ENCODE measurements around the gene INPP5K.
"Not testable (repeated sequence)": the region's sequence is repeated elsewhere in the genome, so short reads cannot be mapped to it uniquely, and the experiment has no call there.

INPP5K gene

DNA sequence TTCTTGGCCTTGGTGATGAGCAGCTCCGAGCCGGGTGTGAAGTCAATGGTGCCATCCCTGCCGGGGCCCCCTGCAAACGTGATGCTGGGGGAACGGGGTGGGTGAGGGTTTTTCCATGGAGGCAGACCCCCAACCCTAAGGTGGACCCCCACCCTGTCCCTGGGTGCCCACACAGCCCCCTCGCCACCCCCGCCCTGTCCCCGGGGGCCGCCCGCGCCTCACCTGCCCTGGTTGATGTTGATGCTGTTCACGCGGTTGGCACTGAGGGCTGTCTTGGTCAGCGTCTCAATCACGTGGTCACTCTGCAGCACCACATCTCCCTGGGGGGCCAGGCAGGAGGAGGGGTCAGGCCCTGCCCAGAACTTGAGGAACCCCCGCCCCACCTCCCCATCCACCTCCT is 49.2 kb downstream of the INPP5K start:
- Histone ChIP-seq H3K9ac (ENCODE audit: low read depth in 1 of 2, low read length in 2 of 2) (no peak overlapping the region), H3K36me3 (ENCODE audit: control insufficient read depth in 1 of 2, insufficient read depth in 2 of 2, low read length in 2 of 2) (peaks cover 31 to 56% of the 10 kb centered on the region in 2 donors), H3K4me1 (ENCODE audit: control insufficient read depth in 1 of 2, insufficient read depth in 2 of 2, low read length in 2 of 2) (peaks cover 10 to 13% of the 10 kb centered on the region in 2 donors), H3K27ac (ENCODE audit: low read depth, low read length) (no peak overlapping the region), H3K9me3 (ENCODE audit: control insufficient read depth in 1 of 2, low read length in 2 of 2) (no peaks in the 10 kb centered on the region), H3K27me3 (ENCODE audit: control insufficient read depth in 1 of 2, insufficient read depth in 2 of 2, low read length in 2 of 2) (no peaks in the 10 kb centered on the region), H3K4me3 (ENCODE audit: low read depth in 1 of 2, low read length in 2 of 2) (no peak overlapping the region)

DNA sequence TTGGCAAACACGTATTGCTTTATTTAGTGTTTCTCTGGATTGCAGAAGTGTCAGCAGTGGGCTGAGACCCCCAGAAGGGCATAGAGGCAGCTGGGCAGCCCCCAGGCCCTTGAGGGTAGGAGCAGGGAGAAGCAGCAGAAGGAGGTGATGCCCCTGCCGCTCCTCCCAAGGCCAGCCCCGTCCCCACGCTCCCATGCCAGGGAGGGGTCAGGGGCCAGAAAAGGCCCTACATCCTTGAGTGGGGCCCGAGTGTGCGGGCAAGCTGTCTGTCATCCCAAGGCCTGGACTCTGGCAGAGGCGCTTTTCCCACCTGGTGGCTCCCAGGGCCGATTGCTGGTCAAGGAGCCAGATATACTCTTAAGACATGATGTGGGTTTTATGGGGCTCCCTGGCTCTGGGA is 52.2 kb downstream of the INPP5K start:
- no peak overlapping the region for H3K27ac ChIP-seq (ENCODE audit: low read depth, low read length)
- H3K9me3 ChIP-seq (ENCODE audit: control insufficient read depth in 1 of 2, low read length in 2 of 2), result no peaks in the 10 kb centered on the region
- peaks cover 16 to 35% of the 10 kb centered on the region in 2 donors for H3K36me3 ChIP-seq (ENCODE audit: control insufficient read depth in 1 of 2, insufficient read depth in 2 of 2, low read length in 2 of 2)
- H3K4me1 ChIP-seq (ENCODE audit: control insufficient read depth in 1 of 2, insufficient read depth in 2 of 2, low read length in 2 of 2), result peaks cover 25 to 29% of the 10 kb centered on the region in 2 donors
- H3K9ac ChIP-seq (ENCODE audit: low read depth in 1 of 2, low read length in 2 of 2), result no peak overlapping the region
- H3K27me3 ChIP-seq (ENCODE audit: control insufficient read depth in 1 of 2, insufficient read depth in 2 of 2, low read length in 2 of 2), result no peaks in the 10 kb centered on the region
- no peak overlapping the region for H3K4me3 ChIP-seq (ENCODE audit: low read depth in 1 of 2, low read length in 2 of 2)

DNA sequence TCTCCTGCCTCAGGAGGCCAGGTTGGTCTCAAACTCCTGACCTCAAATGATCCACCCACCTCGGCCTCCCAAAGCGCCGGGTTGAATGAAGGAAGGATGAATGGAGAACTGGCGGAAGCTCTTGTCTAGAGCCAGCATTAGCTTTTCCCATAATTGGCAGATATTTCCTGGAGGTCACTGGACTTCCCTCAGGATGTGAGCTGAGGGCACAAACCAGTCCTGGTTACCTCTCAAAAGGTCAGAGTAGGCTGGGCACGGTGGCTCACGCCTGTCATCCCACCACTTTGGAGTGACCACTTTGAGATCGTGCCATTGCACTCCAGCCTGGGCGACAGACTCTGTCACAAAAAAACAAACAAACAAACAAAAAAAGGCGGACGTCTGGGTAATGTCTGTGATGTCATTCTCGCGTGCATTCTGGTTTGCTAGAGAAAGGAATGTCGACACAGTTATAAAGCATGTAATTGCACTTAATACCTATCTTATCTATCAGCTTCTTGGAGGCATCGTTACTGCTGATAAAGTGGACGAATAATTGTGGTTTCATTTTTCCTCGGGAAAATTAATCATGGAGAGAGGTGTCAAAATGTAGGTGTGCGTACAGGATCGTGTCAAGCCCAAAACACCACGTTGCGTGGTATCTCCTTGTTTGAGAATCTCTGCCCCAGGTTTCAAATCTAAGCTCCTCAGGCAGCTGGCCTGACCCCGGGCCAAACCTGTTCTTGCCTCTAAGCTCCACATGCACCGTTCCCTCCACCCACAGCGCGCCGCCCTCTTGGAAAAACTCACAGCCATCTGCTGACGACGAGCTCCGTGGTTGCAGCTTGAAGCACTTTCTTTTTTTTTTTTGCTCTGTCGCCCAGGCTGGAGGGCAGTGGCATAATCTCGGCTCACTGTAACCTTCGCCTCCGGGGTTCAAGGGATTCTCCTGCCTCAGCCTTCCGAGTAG is 54.0 kb downstream of the INPP5K start:
- H3K36me3 ChIP-seq (ENCODE audit: control insufficient read depth in 1 of 2, insufficient read depth in 2 of 2, low read length in 2 of 2), result peaks cover 5 to 20% of the 10 kb centered on the region in 2 donors
- no peaks in the 10 kb centered on the region for H3K27me3 ChIP-seq (ENCODE audit: control insufficient read depth in 1 of 2, insufficient read depth in 2 of 2, low read length in 2 of 2)
- H3K4me3 ChIP-seq (ENCODE audit: low read depth in 1 of 2, low read length in 2 of 2), result peak overlapping the region; percentile 43 to 49
- no peak overlapping the region for H3K9ac ChIP-seq (ENCODE audit: low read depth in 1 of 2, low read length in 2 of 2)
- H3K9me3 ChIP-seq (ENCODE audit: control insufficient read depth in 1 of 2, low read length in 2 of 2), result no peaks in the 10 kb centered on the region
- H3K27ac ChIP-seq (ENCODE audit: low read depth, low read length), result no peak overlapping the region
- H3K4me1 ChIP-seq (ENCODE audit: control insufficient read depth in 1 of 2, insufficient read depth in 2 of 2, low read length in 2 of 2), result peaks cover 21 to 29% of the 10 kb centered on the region in 2 donors

DNA sequence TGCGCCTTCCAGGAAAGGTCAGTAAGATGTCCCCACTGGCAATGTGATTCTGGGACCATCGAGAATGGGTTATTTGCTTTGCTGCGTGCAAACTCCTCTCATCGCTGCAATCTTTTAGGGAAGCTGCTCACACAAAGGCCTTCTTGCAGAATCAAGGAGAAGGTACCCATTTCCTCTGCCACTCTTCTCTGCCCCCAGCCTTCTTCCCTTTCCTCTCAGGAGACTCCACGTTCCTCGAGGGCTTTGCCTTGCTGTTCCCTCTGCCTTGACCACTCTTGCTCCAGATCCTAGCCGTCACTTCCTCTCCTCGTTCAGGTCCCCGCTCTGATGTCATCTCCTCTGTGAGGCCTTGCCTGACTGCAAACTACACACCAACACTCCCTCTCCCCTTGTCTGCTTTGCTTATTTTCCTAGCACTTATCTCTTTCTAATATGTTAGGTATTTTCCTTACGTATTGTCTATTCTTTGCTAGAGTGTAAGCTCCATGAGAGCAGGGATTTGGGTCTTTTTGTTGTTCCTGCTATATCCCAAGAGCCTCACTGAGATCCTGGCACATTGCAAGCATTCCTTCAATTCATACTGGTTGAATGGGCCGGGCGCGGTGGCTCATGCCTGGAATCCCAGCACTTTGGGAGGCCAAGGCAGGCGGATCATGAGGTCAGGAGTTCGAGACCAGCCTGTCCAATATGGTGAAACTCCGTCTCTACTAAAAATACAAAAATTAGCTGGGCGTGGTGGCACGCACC is 55.0 kb downstream of the INPP5K start:
- no peak overlapping the region for H3K27ac ChIP-seq (ENCODE audit: low read depth, low read length)
- no peak overlapping the region for H3K4me3 ChIP-seq (ENCODE audit: low read depth in 1 of 2, low read length in 2 of 2)
- H3K27me3 ChIP-seq (ENCODE audit: control insufficient read depth in 1 of 2, insufficient read depth in 2 of 2, low read length in 2 of 2), result no peaks in the 10 kb centered on the region
- H3K9ac ChIP-seq (ENCODE audit: low read depth in 1 of 2, low read length in 2 of 2), result no peak overlapping the region
- H3K9me3 ChIP-seq (ENCODE audit: control insufficient read depth in 1 of 2, low read length in 2 of 2), result no peaks in the 10 kb centered on the region
- peaks cover 21 to 33% of the 10 kb centered on the region in 2 donors for H3K4me1 ChIP-seq (ENCODE audit: control insufficient read depth in 1 of 2, insufficient read depth in 2 of 2, low read length in 2 of 2)
- H3K36me3 ChIP-seq (ENCODE audit: control insufficient read depth in 1 of 2, insufficient read depth in 2 of 2, low read length in 2 of 2), result peaks cover 5 to 14% of the 10 kb centered on the region in 2 donors

DNA sequence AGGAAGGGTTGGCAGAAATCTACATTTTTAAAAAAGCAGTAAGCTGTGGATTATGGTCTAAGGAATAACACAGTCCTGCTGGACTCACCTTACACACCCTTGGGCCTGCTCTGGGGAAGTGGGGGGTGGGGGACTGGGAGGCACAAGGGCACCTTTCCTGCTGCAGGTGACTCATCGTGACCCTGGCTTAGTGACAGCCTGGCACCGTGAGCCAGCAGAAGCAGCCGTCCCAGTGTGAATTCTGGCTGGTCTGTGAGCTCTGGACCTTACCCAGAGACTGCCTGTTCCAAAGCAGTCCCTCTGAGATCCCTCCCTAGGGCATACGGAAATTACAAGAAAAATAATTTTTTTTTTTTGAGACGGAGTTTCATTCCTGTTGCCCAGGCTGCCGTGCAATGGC is 56.2 kb downstream of the INPP5K start:
- H3K27ac ChIP-seq (ENCODE audit: low read depth, low read length), result peak overlapping the region; percentile 44
- peak overlapping the region; percentile 6 to 41 for H3K9ac ChIP-seq (ENCODE audit: low read depth in 1 of 2, low read length in 2 of 2)

DNA sequence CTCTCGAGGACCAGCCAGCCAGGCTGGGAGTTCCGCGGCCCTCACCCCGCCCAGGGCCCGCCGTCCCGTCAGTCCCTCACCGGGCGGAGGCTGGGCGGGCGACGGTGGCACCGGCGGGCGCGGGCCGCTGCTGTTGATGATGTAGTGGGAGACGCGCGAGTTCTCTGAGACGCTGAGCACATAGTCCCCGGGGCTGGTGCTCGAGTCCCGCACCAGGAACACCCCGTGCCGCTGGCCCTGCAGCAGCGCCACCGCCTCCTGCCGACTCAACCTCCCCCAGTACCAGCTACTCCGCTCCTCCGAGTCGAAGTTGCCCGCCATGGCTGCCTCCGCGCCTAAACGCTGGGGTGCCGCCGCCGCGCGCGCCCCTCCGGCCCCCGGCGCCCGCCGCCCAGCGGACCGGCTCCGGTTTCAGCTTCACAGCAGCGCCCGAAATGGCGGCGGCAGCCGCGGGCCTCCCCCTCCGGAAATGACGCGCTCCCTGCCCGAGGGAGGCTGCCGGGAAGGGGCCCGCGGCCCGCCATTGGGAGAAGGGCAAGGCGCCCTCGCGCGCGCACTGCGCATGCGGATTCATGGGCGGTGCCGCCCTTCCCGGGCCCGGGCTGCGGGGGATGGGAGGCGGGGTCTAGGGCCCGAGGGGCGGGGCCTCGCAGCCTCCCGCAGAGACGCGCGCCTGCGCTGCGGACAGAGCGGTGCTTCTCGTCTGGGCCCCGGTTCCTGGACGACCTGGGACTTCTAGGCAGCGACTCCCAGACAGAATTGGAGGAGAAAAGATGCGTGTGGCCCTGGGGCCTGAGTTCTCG is 60.4 kb downstream of the INPP5K start, which contains the start of gene CRK:
Gene CRK (minus strand): TSS at position 436 of the 803 bp plus-strand sequence. CDS start 115 bp downstream, at position 321.
- Histone ChIP-seq H3K27me3 (ENCODE audit: control insufficient read depth in 1 of 2, insufficient read depth in 2 of 2, low read length in 2 of 2) (no peaks in the 10 kb centered on the region), H3K9me3 (ENCODE audit: control insufficient read depth in 1 of 2, low read length in 2 of 2) (no peaks in the 10 kb centered on the region), H3K4me1 (ENCODE audit: control insufficient read depth in 1 of 2, insufficient read depth in 2 of 2, low read length in 2 of 2) (peaks cover 24 to 38% of the 10 kb centered on the region in 2 donors), H3K36me3 (ENCODE audit: control insufficient read depth in 1 of 2, insufficient read depth in 2 of 2, low read length in 2 of 2) (no peaks in the 10 kb centered on the region), H3K4me3 (ENCODE audit: low read depth in 1 of 2, low read length in 2 of 2) (peak within 1 kb of the TSS; percentile 77 to 89), H3K27ac (ENCODE audit: low read depth, low read length) (peak within 1 kb of the TSS; percentile 97), H3K9ac (ENCODE audit: low read depth in 1 of 2, low read length in 2 of 2) (peak within 1 kb of the TSS; percentile 82 to 90)

More for the DNA sequence above, 56.2 kb downstream of the INPP5K start:
- peak overlapping the region in 1 of 2 donors; percentile 21 for H3K4me3 ChIP-seq (ENCODE audit: low read depth in 1 of 2, low read length in 2 of 2)
- peaks cover 3 to 5% of the 10 kb centered on the region in 2 donors for H3K36me3 ChIP-seq (ENCODE audit: control insufficient read depth in 1 of 2, insufficient read depth in 2 of 2, low read length in 2 of 2)
- no peaks in the 10 kb centered on the region for H3K9me3 ChIP-seq (ENCODE audit: control insufficient read depth in 1 of 2, low read length in 2 of 2)
- H3K27me3 ChIP-seq (ENCODE audit: control insufficient read depth in 1 of 2, insufficient read depth in 2 of 2, low read length in 2 of 2), result no peaks in the 10 kb centered on the region
- H3K4me1 ChIP-seq (ENCODE audit: control insufficient read depth in 1 of 2, insufficient read depth in 2 of 2, low read length in 2 of 2), result peaks cover 21 to 35% of the 10 kb centered on the region in 2 donors

DNA sequence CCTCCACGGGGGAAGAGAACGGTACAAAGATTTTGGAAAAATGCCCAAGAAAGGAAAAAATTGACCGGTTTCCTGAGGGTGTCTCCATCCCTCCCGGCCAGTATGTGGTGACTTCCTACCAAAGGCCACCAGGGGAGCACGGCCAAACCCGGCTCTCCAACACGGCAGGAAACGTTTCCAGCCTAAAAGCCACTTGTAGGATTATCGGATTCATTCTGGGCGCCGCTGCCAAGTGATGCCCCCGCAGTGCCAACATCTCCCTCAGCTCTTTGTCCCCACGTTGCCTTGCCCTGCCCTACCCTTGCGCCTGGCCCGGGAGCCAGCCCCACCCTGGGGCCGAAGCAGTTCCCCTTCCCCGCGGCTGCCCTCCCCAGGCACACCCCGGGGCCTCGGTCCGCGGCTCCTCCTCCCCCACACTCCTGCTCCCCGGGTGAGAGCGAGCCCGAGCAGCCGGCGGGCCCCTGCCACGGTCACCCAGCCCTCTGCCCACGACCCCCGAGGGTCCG is 61.1 kb downstream of the INPP5K start:
- Histone ChIP-seq H3K4me1 (ENCODE audit: control insufficient read depth in 1 of 2, insufficient read depth in 2 of 2, low read length in 2 of 2) (peaks cover 24 to 37% of the 10 kb centered on the region in 2 donors), H3K4me3 (ENCODE audit: low read depth in 1 of 2, low read length in 2 of 2) (peak overlapping the region; percentile 77 to 89), H3K27ac (ENCODE audit: low read depth, low read length) (peak overlapping the region; percentile 97), H3K27me3 (ENCODE audit: control insufficient read depth in 1 of 2, insufficient read depth in 2 of 2, low read length in 2 of 2) (no peaks in the 10 kb centered on the region), H3K36me3 (ENCODE audit: control insufficient read depth in 1 of 2, insufficient read depth in 2 of 2, low read length in 2 of 2) (no peaks in the 10 kb centered on the region), H3K9me3 (ENCODE audit: control insufficient read depth in 1 of 2, low read length in 2 of 2) (no peaks in the 10 kb centered on the region), H3K9ac (ENCODE audit: low read depth in 1 of 2, low read length in 2 of 2) (peak overlapping the region; percentile 82 to 90)

DNA sequence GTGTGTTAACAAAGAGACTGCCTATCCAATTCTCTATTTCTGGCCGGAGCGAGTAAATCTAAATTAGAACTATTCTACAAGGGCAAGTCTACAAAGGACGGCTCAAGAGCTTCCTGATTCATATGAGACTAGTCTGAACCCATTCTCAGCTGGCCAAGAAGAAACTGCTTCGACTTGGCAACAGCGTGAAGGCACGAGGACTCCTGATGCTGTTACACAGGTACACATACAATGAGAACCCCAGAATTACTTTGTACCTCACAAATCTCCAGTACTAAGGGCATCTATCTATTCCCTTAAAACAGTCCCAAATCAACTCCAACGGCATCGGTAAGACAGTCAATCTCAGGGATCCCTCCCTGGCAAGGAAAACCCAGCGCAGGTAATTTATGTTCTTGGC is 61.9 kb downstream of the INPP5K start:
- Histone ChIP-seq H3K36me3 (ENCODE audit: control insufficient read depth in 1 of 2, insufficient read depth in 2 of 2, low read length in 2 of 2) (no peaks in the 10 kb centered on the region), H3K27me3 (ENCODE audit: control insufficient read depth in 1 of 2, insufficient read depth in 2 of 2, low read length in 2 of 2) (no peaks in the 10 kb centered on the region), H3K27ac (ENCODE audit: low read depth, low read length) (no peak overlapping the region), H3K4me3 (ENCODE audit: low read depth in 1 of 2, low read length in 2 of 2) (peak overlapping the region; percentile 77 to 89), H3K9ac (ENCODE audit: low read depth in 1 of 2, low read length in 2 of 2) (peak overlapping the region; percentile 82 to 90), H3K9me3 (ENCODE audit: control insufficient read depth in 1 of 2, low read length in 2 of 2) (no peaks in the 10 kb centered on the region), H3K4me1 (ENCODE audit: control insufficient read depth in 1 of 2, insufficient read depth in 2 of 2, low read length in 2 of 2) (peaks cover 18 to 31% of the 10 kb centered on the region in 2 donors)

DNA sequence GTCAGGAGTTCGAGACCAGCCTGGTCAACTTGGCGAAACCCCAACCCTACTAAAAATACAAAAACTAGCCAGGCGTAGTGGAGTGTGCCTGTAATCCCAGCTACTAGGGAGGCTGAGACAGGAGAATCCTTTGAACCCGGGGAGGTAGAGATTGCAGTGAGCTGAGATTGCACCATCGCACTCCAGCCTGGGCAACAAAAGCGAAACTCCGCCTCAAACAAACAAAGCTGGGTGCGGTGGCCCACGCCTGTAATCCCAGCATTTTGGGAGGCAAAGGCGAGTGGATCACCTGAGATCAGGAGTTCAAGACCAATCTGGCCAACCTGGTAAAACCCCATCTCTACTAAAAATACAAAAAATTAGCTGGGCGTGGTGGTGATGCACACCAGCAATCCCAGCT is 62.7 kb downstream of the INPP5K start:
- not testable (repeated sequence) for H3K4me3 ChIP-seq (ENCODE audit: low read depth in 1 of 2, low read length in 2 of 2); H3K9ac ChIP-seq (ENCODE audit: low read depth in 1 of 2, low read length in 2 of 2); H3K27me3 ChIP-seq (ENCODE audit: control insufficient read depth in 1 of 2, insufficient read depth in 2 of 2, low read length in 2 of 2); H3K27ac ChIP-seq (ENCODE audit: low read depth, low read length); H3K36me3 ChIP-seq (ENCODE audit: control insufficient read depth in 1 of 2, insufficient read depth in 2 of 2, low read length in 2 of 2); H3K9me3 ChIP-seq (ENCODE audit: control insufficient read depth in 1 of 2, low read length in 2 of 2)
- H3K4me1 ChIP-seq (ENCODE audit: control insufficient read depth in 1 of 2, insufficient read depth in 2 of 2, low read length in 2 of 2), result peaks cover 18 to 31% of the 10 kb centered on the region in 2 donors

All from duodenal mucosa (tissue), 2 donors.